ENCODE results near the gene AHI1.
"Not testable (repeated sequence)": the region's sequence is repeated elsewhere in the genome, so short reads cannot be mapped to it uniquely, and the experiment has no call there.

AHI1 gene

DNA sequence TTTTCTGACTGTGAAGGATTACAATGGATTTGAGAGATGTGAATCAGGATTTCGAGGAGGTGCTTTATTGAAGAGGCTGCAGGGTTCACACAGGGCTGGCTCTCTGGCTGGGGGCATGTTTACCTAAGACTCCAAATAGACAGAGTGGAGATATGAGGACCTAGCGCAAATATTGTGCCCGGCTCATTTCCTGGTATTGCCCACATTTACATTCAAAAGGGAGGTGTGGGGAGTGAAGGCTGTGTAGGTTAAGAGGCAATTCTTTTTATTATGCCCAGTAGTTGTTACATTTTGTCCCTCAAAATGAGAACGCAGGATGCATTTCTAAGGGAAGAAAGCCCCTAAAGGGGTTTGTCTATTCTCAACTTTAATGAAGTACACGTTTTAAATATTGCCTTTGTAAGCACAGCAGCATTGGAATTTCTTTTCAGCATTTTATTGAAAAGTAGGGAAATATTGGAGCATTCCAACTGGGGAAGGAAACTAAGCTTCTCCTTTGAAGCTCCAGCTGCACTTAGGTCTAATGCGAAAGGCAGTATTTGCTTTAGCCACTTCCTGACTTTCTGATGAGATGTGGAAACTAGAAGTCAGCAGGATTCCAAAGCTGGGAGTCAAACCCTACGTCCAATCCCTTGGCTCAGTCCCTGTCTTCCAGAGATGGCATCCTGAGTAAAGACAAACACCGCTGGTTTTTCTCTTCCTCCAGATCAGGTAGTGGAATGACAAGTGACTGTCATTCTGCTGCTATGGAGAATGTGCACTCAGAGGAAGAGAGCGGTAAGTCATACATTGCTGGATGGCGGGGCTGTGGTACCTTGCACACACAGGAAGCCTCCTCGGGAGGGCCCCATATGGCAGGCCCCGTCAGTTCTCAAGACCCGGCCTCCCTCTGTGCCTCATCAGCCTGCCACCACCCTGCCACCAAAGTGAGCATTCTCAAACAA, 245.8 kb downstream of the AHI1 start:
- H3K4me3 ChIP-seq (ENCODE audit: low read depth in 1 of 2, low read length in 1 of 2), result no peak overlapping the region
- no peaks in the 10 kb centered on the region for H3K27me3 ChIP-seq
- H3K4me1 ChIP-seq (ENCODE audit: control insufficient read depth in 1 of 2, insufficient read depth in 1 of 2, low read depth in 1 of 2, low read length in 1 of 2), result no peaks in the 10 kb centered on the region
- H3K36me3 ChIP-seq, result no peaks in the 10 kb centered on the region
- no peak overlapping the region for H3K27ac ChIP-seq
- no peaks in the 10 kb centered on the region for H3K9me3 ChIP-seq
- TF ChIP-seq, protein P1, sequence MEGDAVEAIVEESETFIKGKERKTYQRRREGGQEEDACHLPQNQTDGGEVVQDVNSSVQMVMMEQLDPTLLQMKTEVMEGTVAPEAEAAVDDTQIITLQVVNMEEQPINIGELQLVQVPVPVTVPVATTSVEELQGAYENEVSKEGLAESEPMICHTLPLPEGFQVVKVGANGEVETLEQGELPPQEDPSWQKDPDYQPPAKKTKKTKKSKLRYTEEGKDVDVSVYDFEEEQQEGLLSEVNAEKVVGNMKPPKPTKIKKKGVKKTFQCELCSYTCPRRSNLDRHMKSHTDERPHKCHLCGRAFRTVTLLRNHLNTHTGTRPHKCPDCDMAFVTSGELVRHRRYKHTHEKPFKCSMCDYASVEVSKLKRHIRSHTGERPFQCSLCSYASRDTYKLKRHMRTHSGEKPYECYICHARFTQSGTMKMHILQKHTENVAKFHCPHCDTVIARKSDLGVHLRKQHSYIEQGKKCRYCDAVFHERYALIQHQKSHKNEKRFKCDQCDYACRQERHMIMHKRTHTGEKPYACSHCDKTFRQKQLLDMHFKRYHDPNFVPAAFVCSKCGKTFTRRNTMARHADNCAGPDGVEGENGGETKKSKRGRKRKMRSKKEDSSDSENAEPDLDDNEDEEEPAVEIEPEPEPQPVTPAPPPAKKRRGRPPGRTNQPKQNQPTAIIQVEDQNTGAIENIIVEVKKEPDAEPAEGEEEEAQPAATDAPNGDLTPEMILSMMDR (IDR thresholded peaks at IDR 0.05), result no peak

DNA sequence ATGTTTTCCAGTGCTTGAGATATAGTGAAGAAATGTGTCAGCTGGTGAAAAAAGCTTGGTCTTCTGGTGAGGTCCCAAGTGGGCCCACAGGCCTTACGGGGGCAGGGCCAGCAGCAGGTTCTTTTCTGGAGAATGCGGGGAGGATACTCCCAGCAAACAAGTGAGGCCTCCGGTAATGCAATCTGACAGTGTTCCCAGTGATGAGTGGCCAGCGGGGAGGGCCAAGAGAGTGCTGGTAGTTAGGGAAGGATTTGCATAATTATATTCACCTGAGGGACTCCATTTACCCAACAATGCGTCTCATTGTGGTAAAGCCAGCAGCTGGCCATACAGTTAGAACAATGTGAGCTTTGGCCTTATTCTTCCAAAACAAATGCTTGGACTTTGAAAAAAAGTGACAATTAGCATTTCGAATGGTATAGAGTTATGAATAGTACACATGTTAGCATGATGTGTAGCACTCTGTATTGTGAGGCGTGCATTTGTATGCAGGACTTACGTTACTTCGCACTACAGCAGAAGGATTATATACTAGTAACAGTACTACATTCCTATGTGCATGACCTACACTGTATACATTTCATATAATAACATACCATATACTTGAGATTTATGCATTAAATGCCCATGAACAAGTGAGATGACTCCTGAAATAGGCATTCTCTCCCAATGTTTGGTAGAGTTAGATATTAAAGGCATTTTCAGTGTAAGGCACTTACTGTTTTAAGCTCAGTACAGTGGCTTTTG, 246.6 kb downstream of the AHI1 start:
- Histone ChIP-seq H3K36me3 (no peaks in the 10 kb centered on the region), H3K27ac (no peak overlapping the region), H3K9me3 (no peaks in the 10 kb centered on the region), H3K4me1 (ENCODE audit: control insufficient read depth in 1 of 2, insufficient read depth in 1 of 2, low read depth in 1 of 2, low read length in 1 of 2) (no peaks in the 10 kb centered on the region), H3K27me3 (no peaks in the 10 kb centered on the region), H3K4me3 (ENCODE audit: low read depth in 1 of 2, low read length in 1 of 2) (no peak overlapping the region)
- TF ChIP-seq, protein P1 (IDR thresholded peaks at IDR 0.05), result no peak

DNA sequence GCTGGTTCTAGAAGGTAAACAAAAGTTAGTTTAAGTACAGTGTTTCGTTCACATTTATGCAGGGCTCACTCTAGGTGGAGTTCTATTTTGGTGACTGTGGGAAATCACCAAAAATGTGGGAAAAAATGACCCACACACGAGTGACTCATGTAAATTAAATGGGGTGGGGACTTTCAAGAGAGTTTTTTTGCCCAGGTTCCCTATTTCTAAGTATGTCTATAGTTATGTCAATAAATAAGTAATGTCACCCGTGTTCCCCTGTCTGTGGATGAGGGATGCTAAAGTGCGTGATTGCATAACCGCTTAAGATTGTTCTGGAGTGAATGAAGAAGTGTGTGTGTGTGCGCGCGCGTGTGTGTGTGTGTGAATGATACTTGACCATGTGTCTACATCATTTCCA, 247.3 kb downstream of the AHI1 start:
- TF ChIP-seq, protein P1 (IDR thresholded peaks at IDR 0.05), result no peak
- no peaks in the 10 kb centered on the region for H3K36me3 ChIP-seq
- no peak overlapping the region for H3K27ac ChIP-seq
- H3K4me1 ChIP-seq (ENCODE audit: control insufficient read depth in 1 of 2, insufficient read depth in 1 of 2, low read depth in 1 of 2, low read length in 1 of 2), result no peaks in the 10 kb centered on the region
- no peak overlapping the region for H3K4me3 ChIP-seq (ENCODE audit: low read depth in 1 of 2, low read length in 1 of 2)
- H3K27me3 ChIP-seq, result no peaks in the 10 kb centered on the region
- no peaks in the 10 kb centered on the region for H3K9me3 ChIP-seq

DNA sequence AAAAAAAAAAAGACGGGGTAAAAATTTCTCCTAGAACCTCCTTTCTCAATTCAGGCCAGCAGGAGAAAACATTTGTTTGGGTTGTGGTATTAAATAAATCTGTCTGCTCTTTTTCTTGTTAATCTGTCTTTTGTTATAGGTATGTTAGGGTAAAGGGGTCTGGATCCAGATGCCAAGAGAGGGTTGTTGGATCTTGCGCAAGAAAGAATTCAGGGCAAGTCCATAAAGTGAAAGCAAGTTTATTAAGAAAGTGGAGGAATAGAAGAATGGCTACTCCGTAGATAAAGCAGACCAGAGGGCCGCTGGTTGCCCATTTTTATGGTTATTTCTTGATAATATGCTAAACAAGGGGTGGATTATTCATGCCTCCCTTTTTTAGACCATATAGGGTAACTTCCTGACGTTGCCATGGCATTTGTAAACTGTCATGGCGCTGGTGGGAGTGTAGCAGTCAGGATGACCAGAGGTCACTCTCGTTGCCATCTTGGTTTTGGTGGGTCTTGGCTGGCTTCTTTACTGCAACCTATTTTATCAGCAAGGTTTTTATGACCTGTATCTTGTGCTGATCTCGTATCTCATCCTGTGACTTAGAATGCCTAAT, 251.0 kb downstream of the AHI1 start:
- H3K4me3 ChIP-seq (ENCODE audit: low read depth in 1 of 2, low read length in 1 of 2); H3K27me3 ChIP-seq; H3K9me3 ChIP-seq; H3K36me3 ChIP-seq; H3K27ac ChIP-seq; H3K4me1 ChIP-seq (ENCODE audit: control insufficient read depth in 1 of 2, insufficient read depth in 1 of 2, low read depth in 1 of 2, low read length in 1 of 2): not testable (repeated sequence)

DNA sequence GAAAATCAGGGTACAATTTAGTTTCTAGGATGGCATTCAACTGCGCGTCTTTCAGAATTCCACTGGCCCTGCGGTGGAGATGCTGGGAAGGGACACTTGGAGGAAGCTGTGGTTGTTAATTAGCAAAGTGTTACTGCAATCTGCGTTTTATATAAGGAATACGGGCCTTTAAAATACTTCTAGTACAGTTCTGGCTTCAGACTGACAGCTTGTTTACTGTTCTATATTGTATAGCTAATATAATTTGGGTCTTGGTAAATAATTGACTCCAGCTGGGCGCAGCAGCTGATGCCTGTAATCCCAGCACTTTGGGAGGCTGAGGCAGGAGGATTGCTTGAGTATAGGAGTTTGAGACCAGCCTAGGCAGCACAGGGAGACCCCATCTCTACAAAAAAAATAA, 252.7 kb downstream of the AHI1 start:
- no peaks in the 10 kb centered on the region for H3K9me3 ChIP-seq
- TF ChIP-seq, protein P1 (IDR thresholded peaks at IDR 0.05), result no peak
- H3K4me1 ChIP-seq (ENCODE audit: control insufficient read depth in 1 of 2, insufficient read depth in 1 of 2, low read depth in 1 of 2, low read length in 1 of 2), result no peaks in the 10 kb centered on the region
- no peaks in the 10 kb centered on the region for H3K36me3 ChIP-seq
- no peak overlapping the region for H3K4me3 ChIP-seq (ENCODE audit: low read depth in 1 of 2, low read length in 1 of 2)
- H3K27me3 ChIP-seq, result no peaks in the 10 kb centered on the region
- no peak overlapping the region for H3K27ac ChIP-seq
